Measurements from ENCODE around the gene OSBP. TPM values are rescaled to one million over a fixed set of nuclear protein-coding genes. Genes with fewer than 3 reads are reported as not detected.

The OSBP gene
- total RNA-seq, 1 experiment from 2014 or later = 23.8 TPM

DNA sequence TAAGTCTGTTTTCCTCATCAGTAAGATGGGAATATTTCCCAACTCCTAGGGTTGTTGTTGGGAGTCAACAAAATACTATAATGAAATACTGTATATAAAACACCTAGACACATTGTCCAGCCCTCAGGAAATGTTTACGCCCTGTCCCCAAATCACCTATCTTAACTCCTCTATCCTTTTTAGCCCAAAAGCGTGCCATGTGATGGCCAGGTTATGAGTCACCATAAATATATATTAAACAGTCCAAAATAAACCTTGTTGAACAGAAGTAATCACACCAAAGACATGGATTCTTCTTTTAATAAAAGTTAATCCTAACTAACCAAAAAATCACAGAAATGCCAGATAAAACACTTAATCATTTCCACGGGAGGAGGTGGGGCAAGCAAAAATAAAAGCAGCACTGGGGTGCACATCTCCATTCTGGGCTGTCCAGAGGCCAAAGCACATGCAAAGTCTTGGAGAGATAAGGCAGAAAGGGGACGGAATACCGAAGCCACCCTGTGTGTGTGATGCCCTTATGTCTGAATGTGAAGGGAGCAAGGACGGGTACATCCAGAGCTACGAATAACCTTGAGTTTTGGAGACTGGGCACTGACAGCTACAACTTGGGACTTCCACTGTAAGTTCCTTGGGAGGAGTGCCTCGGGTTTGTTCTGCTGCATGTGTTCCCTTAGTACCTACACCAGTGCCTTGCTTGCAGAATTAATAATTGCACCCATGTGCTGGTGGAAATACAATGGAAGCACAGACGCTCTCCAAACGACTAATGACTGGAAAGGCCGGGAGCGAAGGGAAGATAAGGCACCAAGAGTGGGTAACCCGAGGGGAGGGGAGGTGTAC lies 1.1 kb downstream of the OSBP start:
- Histone ChIP-seq H3K4me3 (peak overlapping the region; percentile 78), H3K27me3 (no peaks in the 10 kb centered on the region), H3K36me3 (peaks cover 26% of the 10 kb centered on the region), H3K9me3 (no peaks in the 10 kb centered on the region)
- peak; percentile 1 for DNase-seq

DNA sequence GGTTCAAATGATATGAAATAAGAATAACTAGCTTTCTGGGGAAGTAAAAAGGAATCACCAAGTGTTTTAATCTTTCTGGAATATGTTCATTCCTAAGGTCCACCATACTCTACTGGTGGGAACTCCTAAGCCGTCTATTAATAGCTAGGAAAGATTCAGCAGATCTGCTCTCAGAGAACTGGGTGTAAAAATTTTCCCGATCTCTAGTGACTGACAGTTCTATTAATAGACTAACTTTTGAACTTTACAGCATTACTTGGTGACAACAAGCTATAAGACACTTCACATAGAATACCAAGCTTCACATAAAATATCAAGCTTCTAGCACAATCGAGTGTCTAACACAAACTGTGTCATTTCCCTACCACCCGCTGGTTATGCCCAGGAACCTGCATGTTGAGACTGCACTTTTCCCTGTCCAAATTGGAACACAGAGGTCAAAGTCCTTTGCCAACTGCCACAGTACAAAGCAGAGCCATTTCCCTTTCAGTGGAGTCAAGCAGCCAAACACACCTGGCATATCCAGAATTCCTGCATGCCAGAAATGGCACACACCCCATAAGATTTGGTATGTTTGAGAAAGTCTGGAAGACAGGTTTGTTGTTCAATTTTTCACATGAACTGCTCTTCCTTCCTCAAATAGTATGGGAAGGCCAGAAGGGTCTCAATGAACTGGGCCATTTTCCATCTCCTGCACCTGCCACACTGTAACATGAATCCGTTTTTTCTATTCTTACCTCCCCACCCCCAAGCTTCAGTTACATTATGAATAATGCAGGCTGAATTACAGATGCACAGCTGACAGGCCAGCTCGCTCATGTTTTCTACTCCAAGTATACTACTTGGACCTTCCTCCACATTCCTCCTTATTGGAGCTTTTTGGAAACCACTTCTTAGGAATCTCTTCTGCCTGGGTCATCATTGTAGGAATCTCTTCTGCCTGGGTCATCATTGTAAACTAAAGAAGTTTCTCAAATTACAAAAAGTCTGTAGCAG lies 3.7 kb downstream of the OSBP start:
- H3K36me3 ChIP-seq = peaks cover 51% of the 10 kb centered on the region
- H3K4me3 ChIP-seq = no peak overlapping the region
- H3K9me3 ChIP-seq = no peaks in the 10 kb centered on the region
- DNase-seq = no peak
- no peaks in the 10 kb centered on the region for H3K27me3 ChIP-seq

- Histone ChIP-seq H3K27me3 (no peaks in the 10 kb centered on the region), H3K36me3 (peaks cover 67% of the 10 kb centered on the region), H3K9me3 (no peaks in the 10 kb centered on the region), H3K4me3 (no peak overlapping the region)
- no peak for DNase-seq
Observed at GRCh38 chr11:59610289-59610688, 5.3 kb downstream of the OSBP start.

DNA sequence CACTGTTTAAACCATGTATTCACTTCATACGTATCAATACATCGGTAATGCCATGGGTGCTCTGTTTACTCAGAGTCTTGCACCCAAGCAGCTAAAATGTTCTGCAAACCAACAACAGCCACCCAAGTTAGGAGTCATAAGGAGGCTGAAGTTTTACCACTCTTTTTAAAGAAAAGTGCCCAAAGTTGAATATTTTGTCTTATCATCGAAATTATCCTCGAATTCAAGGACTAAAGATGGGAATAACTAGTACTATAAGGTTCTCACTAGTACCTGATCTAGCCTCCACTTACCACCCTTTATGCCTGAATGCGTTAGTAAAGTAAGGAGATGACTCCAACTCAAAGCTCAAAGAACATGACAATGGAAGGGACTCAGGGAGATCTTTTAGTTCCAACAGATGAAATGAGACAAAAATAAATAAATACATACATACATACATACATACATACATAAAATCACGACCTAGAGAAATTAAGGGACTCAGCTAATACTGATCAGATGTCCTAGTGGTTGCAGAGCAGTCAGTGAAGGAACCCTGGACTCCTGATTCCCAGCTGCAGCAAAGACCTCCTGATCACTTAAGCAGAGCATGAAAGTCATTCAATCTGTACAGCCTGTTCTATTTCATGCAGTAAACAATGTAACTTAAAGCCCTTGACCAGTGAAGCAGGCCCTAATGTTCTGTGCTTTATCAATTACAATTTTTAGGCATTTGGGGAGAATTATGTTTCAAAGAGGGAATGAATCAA lies 7.7 kb downstream of the OSBP start:
- no peaks in the 10 kb centered on the region for H3K9me3 ChIP-seq
- H3K27me3 ChIP-seq = no peaks in the 10 kb centered on the region
- no peak overlapping the region for H3K4me3 ChIP-seq
- no peak for DNase-seq
- peaks cover 67% of the 10 kb centered on the region for H3K36me3 ChIP-seq

DNA sequence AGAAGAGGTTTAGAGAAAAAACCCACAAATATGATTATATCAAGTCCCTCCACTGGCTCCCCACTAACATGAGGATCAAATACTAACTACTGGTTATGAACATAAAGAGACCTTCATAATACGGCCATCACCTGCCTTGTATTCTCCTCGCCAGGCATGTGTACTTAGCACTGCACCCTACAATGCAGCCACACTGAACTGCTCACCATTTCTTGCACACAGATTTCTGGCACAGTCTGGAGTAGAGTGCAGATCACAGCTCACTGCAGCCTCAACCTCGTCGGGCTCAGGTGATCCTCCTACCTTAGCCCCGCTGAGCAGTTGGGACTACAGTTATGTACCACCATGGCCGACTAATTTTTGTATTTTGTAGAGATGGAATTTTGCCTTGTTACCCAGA lies 13.1 kb downstream of the OSBP start:
- Histone ChIP-seq H3K36me3 (peaks cover 73% of the 10 kb centered on the region), H3K9me3 (no peaks in the 10 kb centered on the region), H3K4me3 (no peak overlapping the region), H3K27me3 (no peaks in the 10 kb centered on the region)
- no peak for DNase-seq

- H3K36me3 ChIP-seq = peaks cover 70% of the 10 kb centered on the region
Observed at GRCh38 chr11:59601788-59602187, 13.8 kb downstream of the OSBP start.

DNA sequence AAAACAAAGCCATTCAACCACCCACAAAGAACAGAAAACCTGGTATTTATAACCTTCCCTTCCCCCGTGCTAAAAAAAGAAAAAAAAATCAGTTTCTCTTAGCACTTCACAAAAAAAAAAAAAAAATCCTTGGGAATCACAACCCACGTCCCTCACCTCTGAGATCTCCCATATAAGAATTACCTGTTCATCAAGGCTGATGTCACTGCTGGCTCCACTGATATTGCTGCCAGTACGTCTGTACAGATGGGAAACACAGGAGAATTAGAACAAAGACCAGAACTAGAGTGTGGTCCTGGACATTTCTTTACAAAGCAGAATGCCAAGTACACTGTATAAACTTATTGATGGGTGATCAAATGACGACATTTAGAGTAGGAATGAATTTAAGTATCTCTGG lies 14.9 kb downstream of the OSBP start:
- no peak overlapping the region for H3K4me3 ChIP-seq
- H3K9me3 ChIP-seq = no peaks in the 10 kb centered on the region
- no peaks in the 10 kb centered on the region for H3K27me3 ChIP-seq
- no peak for DNase-seq
- peaks cover 63% of the 10 kb centered on the region for H3K36me3 ChIP-seq

More at GRCh38 chr11:59601788-59602187, 13.8 kb downstream of the OSBP start:
- H3K4me3 ChIP-seq = no peak overlapping the region
- no peak for DNase-seq
- no peaks in the 10 kb centered on the region for H3K27me3 ChIP-seq
- H3K9me3 ChIP-seq = no peaks in the 10 kb centered on the region

- DNase-seq = no peak
- Histone ChIP-seq H3K4me3 (no peak overlapping the region), H3K9me3 (no peaks in the 10 kb centered on the region), H3K36me3 (peaks cover 59% of the 10 kb centered on the region), H3K27me3 (no peaks in the 10 kb centered on the region)
Observed at GRCh38 chr11:59600234-59600633, 15.3 kb downstream of the OSBP start.

DNA sequence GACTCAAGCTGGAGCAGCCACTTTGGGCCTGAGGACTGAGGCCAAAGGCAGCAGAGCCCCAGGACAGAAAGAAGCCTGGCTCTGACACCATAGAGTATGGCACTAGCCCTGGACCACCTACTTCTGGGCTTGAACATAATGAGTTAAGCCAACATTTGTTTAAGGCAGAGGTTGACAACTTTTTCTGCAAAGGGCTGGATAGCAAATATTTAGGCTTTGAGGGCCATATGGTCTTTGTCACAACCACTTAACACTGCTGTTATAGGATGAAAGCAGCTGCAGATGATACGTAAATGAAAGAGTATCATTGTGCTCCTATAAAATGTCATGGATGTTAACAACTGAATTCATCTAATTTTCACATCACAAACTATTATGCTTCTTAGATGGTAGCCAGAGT lies 16.6 kb downstream of the OSBP start:
- Histone ChIP-seq H3K27me3 (no peaks in the 10 kb centered on the region), H3K36me3 (peaks cover 63% of the 10 kb centered on the region), H3K4me3 (no peak overlapping the region), H3K9me3 (no peaks in the 10 kb centered on the region)
- no peak for DNase-seq

DNA sequence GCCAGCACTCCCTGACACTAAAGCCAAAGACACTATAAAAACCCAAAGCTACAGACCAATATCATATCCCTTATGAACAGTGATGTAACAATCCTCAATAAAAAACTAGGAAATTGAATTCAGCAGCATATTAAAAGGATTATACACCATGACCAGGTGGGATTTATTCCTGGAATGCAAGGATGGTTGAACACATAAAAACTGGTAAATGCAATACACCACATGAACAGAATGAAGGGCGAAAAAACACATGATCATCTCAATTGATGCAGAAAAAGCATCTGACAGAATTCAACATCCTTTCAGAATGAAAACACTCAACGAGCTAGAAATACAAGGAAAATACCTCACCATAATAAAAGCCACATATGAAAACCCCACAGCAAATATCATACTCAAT lies 31.3 kb downstream of the OSBP start:
- H3K9me3 ChIP-seq = no peaks in the 10 kb centered on the region
- no peak overlapping the region for H3K4me3 ChIP-seq
- no peak for DNase-seq
- H3K27me3 ChIP-seq = no peaks in the 10 kb centered on the region
- H3K36me3 ChIP-seq = peaks cover 68% of the 10 kb centered on the region

GRCh38 chr11:59582006-59582405 lies 33.6 kb downstream of the OSBP start:
- H3K4me3 ChIP-seq = no peak overlapping the region
- no peaks in the 10 kb centered on the region for H3K9me3 ChIP-seq
- DNase-seq = no peak
- H3K27me3 ChIP-seq = no peaks in the 10 kb centered on the region
- peaks cover 72% of the 10 kb centered on the region for H3K36me3 ChIP-seq

DNA sequence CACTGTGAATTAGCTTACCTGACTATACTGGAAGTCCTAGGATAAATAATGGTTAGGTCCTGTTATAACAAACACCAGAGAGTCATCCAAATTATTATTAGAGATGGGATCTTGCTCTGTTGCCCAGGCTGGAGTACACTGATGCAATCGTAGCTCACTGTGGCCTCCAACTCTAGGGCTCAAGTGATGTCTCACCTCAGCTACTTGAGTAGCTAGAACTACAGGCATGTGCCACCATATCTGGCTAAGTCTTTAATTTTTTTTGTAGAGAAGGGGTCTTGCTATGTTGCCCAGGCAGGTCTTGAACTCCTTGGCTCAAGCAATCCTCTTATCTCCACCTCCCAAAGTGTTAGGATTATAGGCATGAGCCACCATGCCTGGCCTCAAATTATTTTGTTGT lies 37.2 kb downstream of the OSBP start:
- H3K4me3 ChIP-seq = no peak overlapping the region
- no peaks in the 10 kb centered on the region for H3K9me3 ChIP-seq
- H3K36me3 ChIP-seq = peaks cover 73% of the 10 kb centered on the region
- DNase-seq = no peak
- no peaks in the 10 kb centered on the region for H3K27me3 ChIP-seq

DNA sequence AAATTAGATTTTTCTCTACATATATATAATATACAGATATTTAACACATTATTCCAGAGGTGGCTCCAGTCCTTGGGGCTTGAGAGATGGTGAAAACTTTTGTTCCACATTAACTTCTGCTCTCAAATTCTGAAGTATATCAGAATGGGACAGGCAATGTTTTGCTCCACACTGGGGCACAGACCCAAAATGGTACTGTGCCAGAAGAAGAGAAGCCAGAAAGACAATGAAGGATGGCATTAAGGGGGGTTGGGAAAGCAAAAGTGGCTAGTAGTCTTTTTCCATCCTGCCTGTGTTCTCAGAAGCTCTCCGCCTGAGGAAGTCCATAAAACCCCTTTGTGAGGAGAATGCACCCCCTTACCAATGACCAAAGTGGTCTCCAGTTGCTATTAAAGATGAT lies 40.1 kb downstream of the OSBP start:
- Histone ChIP-seq H3K9me3 (no peaks in the 10 kb centered on the region), H3K4me3 (no peak overlapping the region), H3K27me3 (no peaks in the 10 kb centered on the region), H3K36me3 (peaks cover 51% of the 10 kb centered on the region)
- no peak for DNase-seq

GRCh38 chr11:59574932-59575502 lies 40.6 kb downstream of the OSBP start:
- Histone ChIP-seq H3K4me3 (no peak overlapping the region), H3K27me3 (no peaks in the 10 kb centered on the region), H3K36me3 (peaks cover 47% of the 10 kb centered on the region), H3K9me3 (no peaks in the 10 kb centered on the region)
- DNase-seq = no peak

- Histone ChIP-seq H3K9me3 (no peaks in the 10 kb centered on the region), H3K36me3 (peaks cover 42% of the 10 kb centered on the region), H3K4me3 (no peak overlapping the region), H3K27me3 (no peaks in the 10 kb centered on the region)
- DNase-seq = no peak
Observed at GRCh38 chr11:59574467-59574866, 41.1 kb downstream of the OSBP start.

GRCh38 chr11:59573216-59573615 lies 42.4 kb downstream of the OSBP start:
- Histone ChIP-seq H3K36me3 (peaks cover 34% of the 10 kb centered on the region), H3K4me3 (no peak overlapping the region), H3K9me3 (no peaks in the 10 kb centered on the region), H3K27me3 (no peaks in the 10 kb centered on the region)
- DNase-seq = no peak
